ENCODE measurements around the gene PACSIN3. TPM values are rescaled to one million over a fixed set of nuclear protein-coding genes. Genes with fewer than 3 reads are reported as not detected.
A peak's percentile ranks its signal among the peaks of the same experiment; 100 is the strongest.

The PACSIN3 gene
- total and polyA plus RNA-seq, 2 of the 13 experiments (the other 11 are each of a cell fraction or from before 2014, with no cell fraction given): 47.9 to 93.3 TPM

DNA sequence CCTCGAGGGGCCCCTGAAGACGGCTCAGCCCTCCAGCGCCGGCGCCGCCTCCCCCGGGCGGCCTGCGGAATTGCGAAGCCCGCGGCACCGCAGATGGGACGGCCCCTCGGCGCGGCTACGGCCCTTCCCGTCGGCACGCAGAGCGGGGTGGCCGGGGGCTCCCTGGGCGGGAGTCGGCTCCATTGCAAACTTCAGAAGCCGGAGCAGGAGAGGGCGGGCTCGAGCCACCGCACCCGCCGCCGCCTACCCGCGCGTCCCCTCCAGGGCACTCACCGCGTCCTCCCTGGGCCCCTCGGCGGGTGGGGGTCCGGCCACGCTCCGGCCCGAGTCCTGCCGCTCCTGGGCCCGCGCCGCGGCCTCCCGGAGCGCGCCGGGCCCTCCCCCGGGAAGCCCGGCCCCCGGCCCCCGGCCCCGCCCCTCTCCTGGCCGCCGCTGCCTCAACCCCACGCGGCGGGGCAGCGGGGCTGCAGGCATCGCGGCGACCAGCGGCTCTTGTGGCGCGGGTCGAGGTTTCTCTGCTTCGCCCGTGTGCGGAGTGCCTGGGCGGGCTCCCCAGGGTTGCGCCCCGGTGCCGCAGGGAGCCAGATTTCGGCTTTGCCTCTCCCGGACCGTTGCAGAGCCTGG lies at the start of gene PACSIN3 (continued):
- TF ChIP-seq ZNF644 (CRISPR knock-in tag; IDR thresholded peaks at IDR 0.05; ENCODE audit: low read depth): no peak
- TF ChIP-seq, protein P1, sequence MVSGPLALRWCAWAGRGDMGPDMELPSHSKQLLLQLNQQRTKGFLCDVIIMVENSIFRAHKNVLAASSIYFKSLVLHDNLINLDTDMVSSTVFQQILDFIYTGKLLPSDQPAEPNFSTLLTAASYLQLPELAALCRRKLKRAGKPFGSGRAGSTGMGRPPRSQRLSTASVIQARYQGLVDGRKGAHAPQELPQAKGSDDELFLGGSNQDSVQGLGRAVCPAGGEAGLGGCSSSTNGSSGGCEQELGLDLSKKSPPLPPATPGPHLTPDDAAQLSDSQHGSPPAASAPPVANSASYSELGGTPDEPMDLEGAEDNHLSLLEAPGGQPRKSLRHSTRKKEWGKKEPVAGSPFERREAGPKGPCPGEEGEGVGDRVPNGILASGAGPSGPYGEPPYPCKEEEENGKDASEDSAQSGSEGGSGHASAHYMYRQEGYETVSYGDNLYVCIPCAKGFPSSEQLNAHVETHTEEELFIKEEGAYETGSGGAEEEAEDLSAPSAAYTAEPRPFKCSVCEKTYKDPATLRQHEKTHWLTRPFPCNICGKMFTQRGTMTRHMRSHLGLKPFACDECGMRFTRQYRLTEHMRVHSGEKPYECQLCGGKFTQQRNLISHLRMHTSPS (CRISPR knock-in tag; IDR thresholded peaks at IDR 0.05; ENCODE audit: low read depth): 0 out of 2 replicates have a peak, but pooled peaks have one; percentile 12
- TF ChIP-seq, protein P2, sequence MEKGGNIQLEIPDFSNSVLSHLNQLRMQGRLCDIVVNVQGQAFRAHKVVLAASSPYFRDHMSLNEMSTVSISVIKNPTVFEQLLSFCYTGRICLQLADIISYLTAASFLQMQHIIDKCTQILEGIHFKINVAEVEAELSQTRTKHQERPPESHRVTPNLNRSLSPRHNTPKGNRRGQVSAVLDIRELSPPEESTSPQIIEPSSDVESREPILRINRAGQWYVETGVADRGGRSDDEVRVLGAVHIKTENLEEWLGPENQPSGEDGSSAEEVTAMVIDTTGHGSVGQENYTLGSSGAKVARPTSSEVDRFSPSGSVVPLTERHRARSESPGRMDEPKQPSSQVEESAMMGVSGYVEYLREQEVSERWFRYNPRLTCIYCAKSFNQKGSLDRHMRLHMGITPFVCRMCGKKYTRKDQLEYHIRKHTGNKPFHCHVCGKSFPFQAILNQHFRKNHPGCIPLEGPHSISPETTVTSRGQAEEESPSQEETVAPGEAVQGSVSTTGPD (CRISPR knock-in tag; IDR thresholded peaks at IDR 0.05): no peak
- TF ChIP-seq ZSCAN31 (CRISPR knock-in tag; IDR thresholded peaks at IDR 0.05; ENCODE audit: low read depth): 0 out of 2 replicates have a peak, but pooled peaks have one; percentile 34
- no peak for TF ChIP-seq CHD4 (IDR thresholded peaks at IDR 0.05; ENCODE audit: borderline replicate concordance, low read length)
- no peak for TF ChIP-seq ZNF549 (CRISPR knock-in tag; IDR thresholded peaks at IDR 0.05)
- TF ChIP-seq FOXP1 (IDR thresholded peaks at IDR 0.05): no peak
- no peak for TF ChIP-seq FOXP1 (CRISPR knock-in tag; IDR thresholded peaks at IDR 0.05)
- no peak for TF ChIP-seq SNAPC2 (CRISPR knock-in tag; IDR thresholded peaks at IDR 0.05)
- TF ChIP-seq ONECUT2 (CRISPR knock-in tag; IDR thresholded peaks at IDR 0.05): no peak
- no peak for TF ChIP-seq SYNCRIP (IDR thresholded peaks at IDR 0.05; ENCODE audit: insufficient read depth, low read depth, low read length)
- TF ChIP-seq ZNF138 (CRISPR knock-in tag; IDR thresholded peaks at IDR 0.05; ENCODE audit: low read depth): 0 out of 2 replicates have a peak, but pooled peaks have one; percentile 28
- no peak for TF ChIP-seq CREB1 (IDR thresholded peaks at IDR 0.05)
- TF ChIP-seq CREB1 (CRISPR knock-in tag; IDR thresholded peaks at IDR 0.05): no peak
- no peak for TF ChIP-seq RXRA (CRISPR knock-in tag; IDR thresholded peaks at IDR 0.05)
- TF ChIP-seq, protein P3, sequence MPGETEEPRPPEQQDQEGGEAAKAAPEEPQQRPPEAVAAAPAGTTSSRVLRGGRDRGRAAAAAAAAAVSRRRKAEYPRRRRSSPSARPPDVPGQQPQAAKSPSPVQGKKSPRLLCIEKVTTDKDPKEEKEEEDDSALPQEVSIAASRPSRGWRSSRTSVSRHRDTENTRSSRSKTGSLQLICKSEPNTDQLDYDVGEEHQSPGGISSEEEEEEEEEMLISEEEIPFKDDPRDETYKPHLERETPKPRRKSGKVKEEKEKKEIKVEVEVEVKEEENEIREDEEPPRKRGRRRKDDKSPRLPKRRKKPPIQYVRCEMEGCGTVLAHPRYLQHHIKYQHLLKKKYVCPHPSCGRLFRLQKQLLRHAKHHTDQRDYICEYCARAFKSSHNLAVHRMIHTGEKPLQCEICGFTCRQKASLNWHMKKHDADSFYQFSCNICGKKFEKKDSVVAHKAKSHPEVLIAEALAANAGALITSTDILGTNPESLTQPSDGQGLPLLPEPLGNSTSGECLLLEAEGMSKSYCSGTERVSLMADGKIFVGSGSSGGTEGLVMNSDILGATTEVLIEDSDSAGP (CRISPR knock-in tag; IDR thresholded peaks at IDR 0.05; ENCODE audit: borderline replicate concordance): 0 out of 2 replicates have a peak, but pooled peaks have one; percentile 8
- TF ChIP-seq MYC (CRISPR knock-in tag; IDR thresholded peaks at IDR 0.05; ENCODE audit: borderline replicate concordance): peak; percentile 39; the same call in 1 of the 2 replicates
- no peak; the same call in 1 of the 2 replicates for TF ChIP-seq ZBTB38 (CRISPR knock-in tag; IDR thresholded peaks at IDR 0.05)
- TF ChIP-seq ZNF672 (CRISPR knock-in tag; IDR thresholded peaks at IDR 0.05): peak; percentile 62; the same call in 1 of the 2 replicates
- TF ChIP-seq POLR2A (IDR thresholded peaks at IDR 0.05; ENCODE audit: insufficient read depth in 1 of 2, low read depth in 2 of 2, low read length in 2 of 2): peak in 1 of 2 experiments; percentile 63; a peak in 2 of 4 replicates
- TF ChIP-seq ZNF547 (CRISPR knock-in tag; IDR thresholded peaks at IDR 0.05): no peak
- no peak for TF ChIP-seq ZNF253 (CRISPR knock-in tag; IDR thresholded peaks at IDR 0.05; ENCODE audit: borderline replicate concordance)
- TF ChIP-seq ZNF12 (CRISPR knock-in tag; IDR thresholded peaks at IDR 0.05): no peak
- TF ChIP-seq ZNF674 (CRISPR knock-in tag; IDR thresholded peaks at IDR 0.05; ENCODE audit: low read depth): peak; percentile 12; the same call in 1 of the 2 replicates
- no peak for TF ChIP-seq SUZ12 (IDR thresholded peaks at IDR 0.05; ENCODE audit: low read depth, low read length)
- TF ChIP-seq, protein P4, sequence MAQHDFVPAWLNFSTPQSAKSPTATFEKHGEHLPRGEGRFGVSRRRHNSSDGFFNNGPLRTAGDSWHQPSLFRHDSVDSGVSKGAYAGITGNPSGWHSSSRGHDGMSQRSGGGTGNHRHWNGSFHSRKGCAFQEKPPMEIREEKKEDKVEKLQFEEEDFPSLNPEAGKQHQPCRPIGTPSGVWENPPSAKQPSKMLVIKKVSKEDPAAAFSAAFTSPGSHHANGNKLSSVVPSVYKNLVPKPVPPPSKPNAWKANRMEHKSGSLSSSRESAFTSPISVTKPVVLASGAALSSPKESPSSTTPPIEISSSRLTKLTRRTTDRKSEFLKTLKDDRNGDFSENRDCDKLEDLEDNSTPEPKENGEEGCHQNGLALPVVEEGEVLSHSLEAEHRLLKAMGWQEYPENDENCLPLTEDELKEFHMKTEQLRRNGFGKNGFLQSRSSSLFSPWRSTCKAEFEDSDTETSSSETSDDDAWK (CRISPR knock-in tag; IDR thresholded peaks at IDR 0.05): no peak
